Natural killer cell (primary cell): ENCODE data around the gene EXOC4. TPM values are rescaled to one million over a fixed set of nuclear protein-coding genes. Genes with fewer than 3 reads are reported as not detected.

Experiments used
- ATAC-seq, 3 donors: fragments of 150-1000 bp in 2 of 3; fragments of 200-7000 bp in 1 of 3; cut with Tn5 transposase; 1 replicate in 1 of 3; 2 replicates in 2 of 3; pipeline ENCODE4 v1.10.0; 2021; ENCODE audit warnings: mild to moderate bottlenecking in 2 of 3, moderate library complexity in 2 of 3
- DNase-seq, 2 donors: peaks; one replicate each; pipeline versions ENCODE4 v3.0.0 to v3.0.0-alpha.2; 2013 to 2021; ENCODE audit warnings: mixed read lengths in 1 of 2
- H3K27ac ChIP-seq: one replicate; pipeline ENCODE4 v1.5.1; 2013; ENCODE audit warnings: mild to moderate bottlenecking, low read length
- H3K27me3 ChIP-seq: one replicate; pipeline ENCODE4 v1.6.1; 2013; ENCODE audit warnings: low read length; ENCODE audit not compliant: control insufficient read depth, insufficient read depth
- H3K36me3 ChIP-seq: one replicate; pipeline ENCODE4 v1.6.1; 2013; ENCODE audit warnings: low read length; ENCODE audit not compliant: control insufficient read depth, insufficient read depth
- H3K4me1 ChIP-seq: one replicate; pipeline ENCODE4 v1.6.1; 2013; ENCODE audit warnings: low read length; ENCODE audit not compliant: control insufficient read depth, insufficient read depth
- H3K4me3 ChIP-seq: one replicate; pipeline ENCODE4 v1.5.1; 2013; ENCODE audit warnings: low read length
- H3K9me3 ChIP-seq: one replicate; pipeline ENCODE4 v1.6.1; 2013; ENCODE audit warnings: low read length; ENCODE audit not compliant: control insufficient read depth, insufficient read depth
- H3K27ac Mint-ChIP-seq, 2 donors: one replicate each; pipeline ENCODE4 v1.8.0; 2022; ENCODE audit warnings: mild to moderate bottlenecking in 2 of 2, mixed read lengths in 2 of 2, moderate library complexity in 1 of 2
- H3K27me3 Mint-ChIP-seq, 2 donors: one replicate each; pipeline ENCODE4 v1.8.0; 2022; ENCODE audit warnings: low read depth in 2 of 2, mixed read lengths in 2 of 2
- H3K36me3 Mint-ChIP-seq: one replicate; pipeline ENCODE4 v1.8.0; 2022; ENCODE audit warnings: mixed read lengths
- H3K4me1 Mint-ChIP-seq, 2 donors: one replicate each; pipeline ENCODE4 v1.8.0; 2022; ENCODE audit warnings: mixed read lengths in 2 of 2
- H3K4me3 Mint-ChIP-seq: one replicate; pipeline ENCODE4 v1.8.0; 2022; ENCODE audit warnings: mild to moderate bottlenecking, moderate library complexity, mixed read lengths
- H3K9me3 Mint-ChIP-seq, 2 donors: one replicate each; pipeline ENCODE4 v1.8.0; 2022; ENCODE audit warnings: mixed read lengths in 2 of 2
- CTCF ChIP-seq: fragments of 200-600 bp; IDR thresholded peaks from one replicate; pipeline ENCODE4 v1.8.0; 2022; ENCODE audit warnings: antibody characterized with exemption
- WGBS: methylation state at CpG from one replicate; pipeline ENCODE4 v1.1.7; 2013; ENCODE audit warnings: missing lambda C conversion rate; ENCODE audit not compliant: insufficient coverage; 5-methylcytosine and 5-hydroxymethylcytosine counted together
- intact Hi-C: fragments of 100-400 bp; cut with micrococcal nuclease; formaldehyde crosslinking; loops from one replicate; pipeline ENCODE4 v1.14.2; 2022
- total RNA-seq, 4 donors: library from RNA; stranded (reverse); fragments of 120-200 nt in 1 of 4; gene quantifications; one replicate each; pipeline versions ENCODE4 v1.2.3 to v1.2.4, GENCODE V29; 2013 to 2022

Gene EXOC4
- total RNA-seq, 3 donors from 2014 or later (not counting 1 experiment from before 2014, with no cell fraction given): 105 to 148 (median 123) TPM

GRCh38 chr7:133572087-133572486 is 319.2 kb downstream of the EXOC4 start:
- H3K9me3 ChIP-seq: peaks cover 4% of the 10 kb centered on the region
- H3K4me3 Mint-ChIP-seq: no peak overlapping the region
- no peak overlapping the region for H3K4me3 ChIP-seq
- no peaks in the 10 kb centered on the region for H3K4me1 ChIP-seq
- no peak overlapping the region for H3K27ac Mint-ChIP-seq
- intact Hi-C loops: no loop called here
- DNase-seq (no peak), ATAC-seq (no peak)
- H3K4me1 Mint-ChIP-seq: peaks cover 7 to 23% of the 10 kb centered on the region in 2 donors
- no peaks in the 10 kb centered on the region for H3K9me3 Mint-ChIP-seq
- H3K27ac ChIP-seq: no peak overlapping the region
- H3K36me3 Mint-ChIP-seq: no peaks in the 10 kb centered on the region
- H3K36me3 ChIP-seq: no peaks in the 10 kb centered on the region
- no peaks in the 10 kb centered on the region for H3K27me3 ChIP-seq
- no peak for TF ChIP-seq CTCF
- H3K27me3 Mint-ChIP-seq: no peaks in the 10 kb centered on the region

- Histone ChIP-seq H3K27ac (no peak overlapping the region), H3K4me3 (no peak overlapping the region), H3K36me3 (no peaks in the 10 kb centered on the region), H3K4me1 (no peaks in the 10 kb centered on the region), H3K9me3 (no peaks in the 10 kb centered on the region), H3K27me3 (no peaks in the 10 kb centered on the region)
- no peak for DNase-seq
- H3K9me3 Mint-ChIP-seq: no peaks in the 10 kb centered on the region
- no peak overlapping the region for H3K27ac Mint-ChIP-seq
- ATAC-seq: no peak
- no CpG with 5 or more reads among the region's 1 CpG for WGBS
- intact Hi-C loops: no loop called here
- peaks cover 7 to 23% of the 10 kb centered on the region in 2 donors for H3K4me1 Mint-ChIP-seq
- no peak overlapping the region for H3K4me3 Mint-ChIP-seq
- no peaks in the 10 kb centered on the region for H3K27me3 Mint-ChIP-seq
- no peaks in the 10 kb centered on the region for H3K36me3 Mint-ChIP-seq
- TF ChIP-seq CTCF: no peak
Observed at GRCh38 chr7:133572843-133573242, 320.0 kb downstream of the EXOC4 start.

- no peaks in the 10 kb centered on the region for H3K9me3 Mint-ChIP-seq
- H3K9me3 ChIP-seq: no peaks in the 10 kb centered on the region
- H3K4me1 Mint-ChIP-seq: peaks cover 7 to 23% of the 10 kb centered on the region in 2 donors
- no peak for TF ChIP-seq CTCF
- no peak overlapping the region for H3K4me3 ChIP-seq
- intact Hi-C loops: no loop called here
- H3K27ac ChIP-seq: no peak overlapping the region
- 89% methylated on average over 3 of the region's 4 CpGs for WGBS
- no peaks in the 10 kb centered on the region for H3K27me3 Mint-ChIP-seq
- H3K4me3 Mint-ChIP-seq: no peak overlapping the region
- no peaks in the 10 kb centered on the region for H3K4me1 ChIP-seq
- H3K36me3 Mint-ChIP-seq: no peaks in the 10 kb centered on the region
- ATAC-seq: no peak
- H3K27me3 ChIP-seq: no peaks in the 10 kb centered on the region
- DNase-seq: no peak
- H3K27ac Mint-ChIP-seq: no peak overlapping the region
- no peaks in the 10 kb centered on the region for H3K36me3 ChIP-seq
Observed at GRCh38 chr7:133573554-133574265, 320.8 kb downstream of the EXOC4 start.
